Upper lobe of left lung (tissue), 6 donors: ENCODE data around the gene OAS2. TPM values are rescaled to one million over a fixed set of nuclear protein-coding genes. Genes with fewer than 3 reads are reported as not detected.
A peak's percentile ranks its signal among the peaks of the same experiment; 100 is the strongest.
"Not testable (repeated sequence)": the region's sequence is repeated elsewhere in the genome, so short reads cannot be mapped to it uniquely, and the experiment has no call there.

Experiments used
- ATAC-seq, 2 donors: fragments of 200-7000 bp; cut with Tn5 transposase; one replicate each; pipeline ENCODE4 v1.9.1; 2022; ENCODE audit warnings: mild to moderate bottlenecking in 2 of 2, moderate library complexity in 2 of 2; ENCODE audit not compliant: low FRiP score in 2 of 2
- DNase-seq, 2 donors: peaks; one replicate each; pipeline ENCODE4 v3.0.0-alpha.2; 2019 to 2020
- H3K27ac ChIP-seq, 4 donors: fragments of 200-600 bp; sonication (generic); one replicate each; pipeline ENCODE4 v1.5.1; 2016 to 2019
- H3K27me3 ChIP-seq, 4 donors: fragments of 200-600 bp; sonication (generic); one replicate each; pipeline ENCODE4 v1.5.1; 2017 to 2019
- H3K36me3 ChIP-seq, 4 donors: fragments of 200-600 bp; sonication (generic); one replicate each; pipeline ENCODE4 v1.5.1; 2016 to 2019
- H3K4me1 ChIP-seq, 4 donors: fragments of 200-600 bp; sonication (generic); one replicate each; pipeline ENCODE4 v1.5.1; 2018 to 2019
- H3K4me3 ChIP-seq, 4 donors: fragments of 200-600 bp; sonication (generic); one replicate each; pipeline ENCODE4 v1.5.1; 2017 to 2019; ENCODE audit warnings: mild to moderate bottlenecking in 2 of 4, moderate library complexity in 1 of 4
- H3K9me3 ChIP-seq, 4 donors: fragments of 200-600 bp; sonication (generic); one replicate each; pipeline ENCODE4 v1.5.1; 2018 to 2019
- CTCF ChIP-seq, 6 experiments: fragments of 450-650 bp in 4 of 6; fragments of 200-600 bp in 2 of 6; sonication (generic) in 2 of 6; IDR thresholded peaks; one replicate each; pipeline ENCODE4 v1.5.1; 2016 to 2019; ENCODE audit warnings: antibody characterized with exemption in 6 of 6
- EP300 ChIP-seq, 4 donors: sonication (generic); formaldehyde crosslinking; IDR thresholded peaks; one replicate each; pipeline ENCODE4 v1.5.1; 2017; ENCODE audit warnings: antibody characterized with exemption in 4 of 4, control low read depth in 2 of 4
- POLR2A ChIP-seq, 4 donors: fragments of 450-650 bp; IDR thresholded peaks; one replicate each; pipeline ENCODE4 v1.5.1; 2016 to 2017; ENCODE audit warnings: antibody characterized with exemption in 4 of 4, mild to moderate bottlenecking in 2 of 4
- POLR2AphosphoS5 ChIP-seq, 2 donors: sonication (generic); formaldehyde crosslinking; IDR thresholded peaks; one replicate each; pipeline ENCODE4 v1.5.1; 2017; ENCODE audit warnings: antibody characterized with exemption in 2 of 2
- WGBS, 2 donors: methylation state at CpG; one replicate each; pipeline ENCODE4 v1.1.5; 2017 to 2018; 5-methylcytosine and 5-hydroxymethylcytosine counted together
- total RNA-seq, 6 donors: library from RNA; depleted of rRNA in 4 of 6; stranded (reverse); fragments of >200 nt in 4 of 6; gene quantifications; one replicate each; pipeline versions ENCODE4 v1.1.0 to v1.2.1, GENCODE V29; 2016 to 2021
- donor health status: DM: no; HTN: no; CAD: no; lungs with moderate emphysema.
- donor health status: DM: no; HTN: yes; CAD: no; lungs with severe emphysema.

Gene OAS2
- total RNA-seq, 6 donors from 2014 or later: 17.2 to 59.7 (median 20.1) TPM

GRCh38 chr12:112985642-112986290 lies 7.4 kb downstream of the OAS2 start:
- DNase-seq (no peak), ATAC-seq (no peak)
- 100% methylated on average over 1 of the region's 1 CpG for WGBS, 2 donors
- Histone ChIP-seq H3K4me1 (peaks cover 0 to 7% (median 1%) of the 10 kb centered on the region in 4 donors), H3K27me3 (no peaks in the 10 kb centered on the region), H3K4me3 (no peak overlapping the region), H3K36me3 (peaks cover 0 to 19% (median 9%) of the 10 kb centered on the region in 4 donors), H3K9me3 (no peaks in the 10 kb centered on the region), H3K27ac (no peak overlapping the region)
- TF ChIP-seq POLR2A (IDR thresholded peaks at IDR 0.05) (no peak), POLR2AphosphoS5 (IDR thresholded peaks at IDR 0.05) (no peak), EP300 (IDR thresholded peaks at IDR 0.05) (no peak), CTCF (IDR thresholded peaks at IDR 0.05) (no peak)

- Histone ChIP-seq H3K36me3 (peaks cover 0 to 19% (median 9%) of the 10 kb centered on the region in 4 donors), H3K9me3 (no peaks in the 10 kb centered on the region), H3K27me3 (no peaks in the 10 kb centered on the region), H3K27ac (no peak overlapping the region), H3K4me3 (no peak overlapping the region), H3K4me1 (peaks cover 0 to 2% (median under 1%) of the 10 kb centered on the region in 4 donors)
- TF ChIP-seq EP300 (IDR thresholded peaks at IDR 0.05): no peak
- ATAC-seq (peak in 1 of 2 donors; percentile 40), DNase-seq (peak in 1 of 2 donors; percentile 33)
- 80 to 88% methylated on average over 1 to 7 of the region's 7 CpGs for WGBS, 2 donors
Observed at GRCh38 chr12:112986291-112986800, 8.0 kb downstream of the OAS2 start.

GRCh38 chr12:112987561-112987960 lies 9.2 kb downstream of the OAS2 start:
- no peaks in the 10 kb centered on the region for H3K9me3 ChIP-seq
- no peak overlapping the region for H3K27ac ChIP-seq
- no peaks in the 10 kb centered on the region for H3K4me1 ChIP-seq
- no peaks in the 10 kb centered on the region for H3K27me3 ChIP-seq
- H3K4me3 ChIP-seq: no peak overlapping the region
- peaks cover 0 to 19% (median 9%) of the 10 kb centered on the region in 4 donors for H3K36me3 ChIP-seq
- TF ChIP-seq EP300 (IDR thresholded peaks at IDR 0.05) (no peak), POLR2A (IDR thresholded peaks at IDR 0.05) (no peak), POLR2AphosphoS5 (IDR thresholded peaks at IDR 0.05) (no peak), CTCF (IDR thresholded peaks at IDR 0.05) (no peak)
- WGBS, 2 donors: 92% methylated on average over 2 of the region's 2 CpGs
- ATAC-seq (no peak), DNase-seq (no peak)

GRCh38 chr12:112988224-112988623 lies 9.9 kb downstream of the OAS2 start:
- no peak for DNase-seq
- no peak for ATAC-seq
- TF ChIP-seq EP300 (IDR thresholded peaks at IDR 0.05) (no peak), CTCF (IDR thresholded peaks at IDR 0.05) (no peak)
- H3K27me3 ChIP-seq: no peaks in the 10 kb centered on the region
- H3K4me1 ChIP-seq: no peaks in the 10 kb centered on the region
- no peak overlapping the region for H3K4me3 ChIP-seq
- peak overlapping the region in 1 of 4 donors; percentile 3 for H3K27ac ChIP-seq
- H3K36me3 ChIP-seq: peaks cover 0 to 19% (median 9%) of the 10 kb centered on the region in 4 donors
- WGBS, 2 donors: 45 to 50% methylated on average over 3 of the region's 3 CpGs
- H3K9me3 ChIP-seq: no peaks in the 10 kb centered on the region

GRCh38 chr12:112988823-112989385 lies 10.6 kb downstream of the OAS2 start:
- H3K36me3 ChIP-seq: peaks cover 0 to 19% (median 9%) of the 10 kb centered on the region in 4 donors
- WGBS, 2 donors: 94 to 96% methylated on average over 3 of the region's 3 CpGs

More at GRCh38 chr12:112988823-112989385, 10.6 kb downstream of the OAS2 start:
- H3K4me3 ChIP-seq, DNase-seq, H3K9me3 ChIP-seq, H3K4me1 ChIP-seq, H3K27me3 ChIP-seq, ATAC-seq, H3K27ac ChIP-seq: not testable (repeated sequence)
